Neuron (in vitro differentiated cells): ENCODE measurements around the gene EN2.
"Not testable (repeated sequence)": the region's sequence is repeated elsewhere in the genome, so short reads cannot be mapped to it uniquely, and the experiment has no call there.

Source experiments
- H2AFZ ChIP-seq: one replicate; pipeline ENCODE4 v1.6.1; 2013; ENCODE audit warnings: low read depth, mild to moderate bottlenecking, inconsistent platforms, low read length, moderate library complexity
- H3K27me3 ChIP-seq: one replicate; pipeline ENCODE4 v1.6.1; 2013; ENCODE audit warnings: low read length; ENCODE audit not compliant: insufficient read depth
- H3K36me3 ChIP-seq: one replicate; pipeline ENCODE4 v1.6.1; 2013; ENCODE audit warnings: low read length; ENCODE audit not compliant: insufficient read depth
- H3K4me1 ChIP-seq: one replicate; pipeline ENCODE4 v1.6.1; 2013; ENCODE audit warnings: low read length; ENCODE audit not compliant: insufficient read depth
- H3K4me3 ChIP-seq: 2 replicates; pipeline ENCODE4 v1.5.1; 2013; ENCODE audit warnings: mild to moderate bottlenecking, low read length, moderate library complexity
- H3K9me3 ChIP-seq: one replicate; pipeline ENCODE4 v1.6.1; 2013; ENCODE audit warnings: low read length

The EN2 gene

DNA sequence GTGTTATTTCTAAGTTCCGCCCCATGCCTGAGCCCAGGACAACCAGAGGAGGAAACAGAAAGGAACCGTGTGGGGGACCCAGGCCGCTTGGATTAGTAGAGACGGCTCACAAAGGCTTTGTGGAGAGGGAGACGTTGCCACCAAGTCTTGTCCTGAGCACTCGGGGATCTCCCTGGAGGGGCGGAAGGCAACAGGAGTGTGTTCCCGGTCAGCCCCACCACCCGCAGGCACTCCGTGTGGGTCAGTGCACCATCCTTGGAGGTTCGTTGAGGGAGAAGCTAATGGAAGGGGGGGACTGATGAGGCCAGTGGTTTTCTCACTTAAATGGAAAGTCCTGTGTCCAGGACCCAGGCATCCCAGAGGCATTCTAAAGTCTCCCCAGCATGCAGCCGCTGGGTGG, 26.7 kb upstream of the EN2 start:
- Histone ChIP-seq H3K4me1 (no peaks in the 10 kb centered on the region), H3K36me3 (no peaks in the 10 kb centered on the region), H3K4me3 (no peak overlapping the region), H3K27me3 (peaks cover 43% of the 10 kb centered on the region), H2AFZ (no peak overlapping the region), H3K9me3 (peaks cover 9% of the 10 kb centered on the region)

DNA sequence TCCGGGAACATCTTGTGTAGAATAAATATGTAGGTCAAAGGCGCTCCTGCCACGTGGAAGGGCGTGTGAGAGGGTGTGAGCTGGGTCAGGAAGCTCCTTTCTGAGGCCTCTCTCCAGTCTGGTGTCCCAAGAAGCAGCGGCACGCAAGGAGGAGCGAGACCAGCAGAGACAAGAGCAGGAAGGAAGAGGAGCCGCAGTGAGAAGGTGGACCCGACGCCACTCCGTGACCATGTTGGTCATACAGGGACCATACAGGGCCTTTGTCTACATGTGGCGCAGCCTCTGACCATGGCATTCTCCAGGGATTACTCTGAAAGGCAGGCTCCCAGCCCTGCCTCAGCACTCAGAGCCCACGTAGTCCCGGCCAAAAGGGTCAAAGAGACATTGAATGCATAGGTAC, 26.2 kb upstream of the EN2 start:
- Histone ChIP-seq H3K4me1 (no peaks in the 10 kb centered on the region), H3K27me3 (peaks cover 38% of the 10 kb centered on the region), H3K4me3 (no peak overlapping the region), H2AFZ (no peak overlapping the region), H3K9me3 (peaks cover 11% of the 10 kb centered on the region), H3K36me3 (no peaks in the 10 kb centered on the region)

DNA sequence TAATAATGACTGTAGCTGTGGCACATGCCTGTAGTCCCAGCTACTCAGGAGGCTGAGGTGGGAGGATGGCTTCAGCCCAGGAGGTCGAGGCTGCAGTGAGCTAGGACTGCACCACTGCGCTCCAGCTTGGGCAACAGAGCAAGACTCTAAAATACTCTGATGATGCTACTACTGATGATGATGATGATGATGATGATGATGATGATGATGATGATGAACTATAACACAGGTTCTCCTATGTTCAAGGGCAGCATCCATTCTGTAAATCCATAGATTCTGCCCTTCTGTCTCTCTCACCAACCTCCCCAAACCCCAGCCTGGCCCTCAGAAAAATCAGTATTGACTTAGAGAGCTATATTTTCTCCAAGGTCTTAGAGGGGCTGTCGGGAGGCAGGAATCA, 22.8 kb upstream of the EN2 start:
- no peak overlapping the region for H2AFZ ChIP-seq
- no peak overlapping the region for H3K4me3 ChIP-seq
- H3K27me3 ChIP-seq, result peaks cover 30% of the 10 kb centered on the region
- H3K9me3 ChIP-seq, result peaks cover 13% of the 10 kb centered on the region
- no peaks in the 10 kb centered on the region for H3K4me1 ChIP-seq
- no peaks in the 10 kb centered on the region for H3K36me3 ChIP-seq

DNA sequence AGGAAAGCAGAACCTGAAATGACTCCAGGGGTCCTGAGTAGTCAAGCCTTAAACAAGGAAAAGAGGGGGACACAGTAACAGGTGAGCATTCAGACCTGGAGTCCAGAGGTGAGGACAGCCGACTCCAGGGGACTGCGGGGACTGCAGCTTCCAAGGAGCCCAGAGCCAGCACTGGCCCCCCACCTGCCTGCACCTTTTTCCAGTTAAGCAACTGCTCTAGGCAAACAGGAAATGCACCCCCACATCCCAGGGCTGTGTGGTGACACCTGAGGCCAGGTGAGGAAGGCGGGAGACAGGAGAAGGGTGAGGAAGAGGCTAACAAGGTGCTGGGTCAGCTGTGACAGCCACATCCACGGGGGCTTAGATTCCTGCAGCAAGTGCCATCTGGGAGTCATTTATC, 20.1 kb upstream of the EN2 start:
- Histone ChIP-seq H3K27me3 (peaks cover 37% of the 10 kb centered on the region), H2AFZ (no peak overlapping the region), H3K4me3 (no peak overlapping the region), H3K9me3 (peaks cover 9% of the 10 kb centered on the region), H3K4me1 (no peaks in the 10 kb centered on the region), H3K36me3 (no peaks in the 10 kb centered on the region)

DNA sequence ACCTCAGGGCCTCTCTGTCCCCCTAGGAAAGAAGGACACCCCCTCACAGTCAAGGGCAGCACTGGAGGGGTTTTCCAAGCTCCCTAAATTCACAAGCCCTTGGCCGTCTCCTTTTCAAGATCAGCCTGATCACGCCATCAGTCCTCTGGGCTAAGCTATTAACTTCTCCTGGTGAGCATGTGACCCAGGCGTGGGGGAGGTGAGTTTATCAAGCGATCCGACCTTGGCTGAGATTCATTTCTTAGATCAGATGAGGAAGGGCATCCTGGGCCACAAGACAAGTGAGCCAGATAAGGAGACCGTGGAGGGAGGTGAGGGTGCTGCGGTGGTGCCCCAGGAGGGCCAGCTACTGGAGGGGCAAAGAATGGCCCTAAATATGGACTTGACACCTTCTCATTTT, 19.2 kb upstream of the EN2 start:
- no peaks in the 10 kb centered on the region for H3K36me3 ChIP-seq
- H2AFZ ChIP-seq, result no peak overlapping the region
- H3K27me3 ChIP-seq, result peaks cover 44% of the 10 kb centered on the region
- no peaks in the 10 kb centered on the region for H3K4me1 ChIP-seq
- peaks cover 9% of the 10 kb centered on the region for H3K9me3 ChIP-seq
- no peak overlapping the region for H3K4me3 ChIP-seq

DNA sequence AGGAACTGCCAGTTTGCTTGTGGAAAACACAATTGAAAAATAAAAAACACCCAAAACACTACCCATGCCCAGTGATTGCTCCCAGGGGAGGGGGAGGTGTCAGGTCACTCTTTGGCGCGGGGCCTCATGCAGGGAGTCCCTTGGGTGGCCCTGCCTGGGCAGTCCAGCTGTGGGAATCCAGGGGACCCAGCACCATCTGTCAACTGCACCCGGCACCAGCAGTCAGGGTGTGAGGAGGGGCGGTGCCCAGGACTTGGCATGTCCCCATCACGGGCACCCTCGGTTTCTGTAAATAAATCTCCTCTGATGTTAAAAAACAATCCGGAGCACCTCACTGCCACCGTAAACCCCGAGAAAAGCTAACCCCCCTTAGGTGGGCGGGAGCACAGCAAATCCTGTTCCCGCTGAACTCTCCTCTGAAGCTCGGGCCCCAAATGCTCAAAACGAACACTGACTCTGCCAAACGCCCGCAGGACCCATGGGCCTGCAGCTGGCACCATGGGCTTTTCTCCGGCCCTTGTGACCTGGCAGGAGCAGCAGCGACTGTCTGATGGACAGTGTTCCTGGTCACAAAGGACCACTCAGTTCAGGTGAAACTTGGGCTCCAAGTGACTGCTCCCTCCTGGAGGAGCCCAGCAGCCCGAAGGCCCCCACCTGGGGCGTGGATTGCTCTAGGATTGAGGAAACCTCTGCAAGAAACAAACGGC, 18.5 kb upstream of the EN2 start:
- Histone ChIP-seq H2AFZ (no peak overlapping the region), H3K9me3 (peaks cover 9% of the 10 kb centered on the region), H3K4me1 (no peaks in the 10 kb centered on the region), H3K27me3 (peaks cover 46% of the 10 kb centered on the region), H3K36me3 (no peaks in the 10 kb centered on the region), H3K4me3 (no peak overlapping the region)

DNA sequence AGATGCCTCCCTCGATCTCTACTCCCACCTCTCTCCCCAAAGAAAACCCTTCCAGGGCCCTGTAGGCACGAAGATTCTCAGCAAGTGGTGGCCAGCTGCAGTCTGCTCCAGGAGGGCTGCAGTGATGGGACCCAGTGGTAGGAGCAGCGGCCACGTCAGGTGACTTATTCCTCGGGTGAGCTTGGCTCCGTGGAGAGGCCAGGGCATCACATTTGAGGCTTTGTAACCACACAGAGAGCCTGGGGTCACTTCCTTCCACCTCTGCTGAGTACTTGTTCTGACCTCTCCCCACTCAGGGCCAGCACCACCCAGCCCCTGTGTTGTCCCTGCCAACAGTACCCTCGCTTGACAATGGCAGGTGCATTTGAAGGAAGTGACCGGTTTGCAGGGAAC, 17.9 kb upstream of the EN2 start:
- H3K36me3 ChIP-seq, result no peaks in the 10 kb centered on the region
- peaks cover 52% of the 10 kb centered on the region for H3K27me3 ChIP-seq
- no peak overlapping the region for H2AFZ ChIP-seq
- H3K9me3 ChIP-seq, result peaks cover 11% of the 10 kb centered on the region
- no peak overlapping the region for H3K4me3 ChIP-seq
- H3K4me1 ChIP-seq, result no peaks in the 10 kb centered on the region

DNA sequence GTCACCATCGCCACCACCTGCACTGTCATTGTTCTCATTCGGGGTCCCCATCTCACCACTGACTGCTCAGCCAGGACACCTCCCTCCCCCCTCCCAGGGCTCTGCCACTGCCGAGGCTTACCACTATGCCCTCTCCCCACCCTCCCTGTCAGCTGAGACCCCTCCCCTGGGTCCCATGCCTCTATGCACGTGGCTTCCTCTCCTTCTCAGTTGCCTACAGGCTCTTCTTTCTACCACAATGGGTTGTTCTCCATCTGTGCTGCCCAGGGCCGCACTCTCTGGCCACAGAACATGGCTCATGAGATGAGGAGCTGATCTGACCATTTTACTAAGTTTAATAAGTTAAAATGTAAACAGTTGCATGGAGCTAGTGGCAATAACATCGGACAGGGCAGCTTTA, 16.1 kb upstream of the EN2 start:
- no peak overlapping the region for H2AFZ ChIP-seq
- peaks cover 67% of the 10 kb centered on the region for H3K27me3 ChIP-seq
- no peaks in the 10 kb centered on the region for H3K4me1 ChIP-seq
- peaks cover 15% of the 10 kb centered on the region for H3K9me3 ChIP-seq
- H3K4me3 ChIP-seq, result no peak overlapping the region
- H3K36me3 ChIP-seq, result no peaks in the 10 kb centered on the region

DNA sequence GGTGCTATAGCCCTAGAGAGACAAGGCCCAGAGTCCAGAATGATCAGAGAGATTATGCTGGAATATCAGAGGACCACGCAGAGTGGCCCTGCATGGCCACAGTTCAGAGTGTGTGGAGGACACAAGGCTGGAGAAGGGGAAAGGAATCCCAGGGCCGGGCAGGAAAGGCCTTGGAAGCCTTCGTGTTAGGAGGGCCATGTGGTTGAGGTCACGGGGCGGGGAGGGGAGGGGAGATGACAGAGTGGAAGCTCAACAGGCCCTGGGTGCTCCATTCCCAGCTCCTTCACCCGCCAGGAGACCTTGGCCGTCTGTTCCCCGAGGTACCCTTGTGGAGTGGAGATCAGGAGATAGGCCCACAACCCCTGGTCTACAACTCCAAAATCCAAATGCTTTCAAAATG, 13.2 kb upstream of the EN2 start:
- Histone ChIP-seq H3K4me1 (peaks cover 15% of the 10 kb centered on the region), H3K27me3 (peaks cover 84% of the 10 kb centered on the region), H3K9me3 (peaks cover 12% of the 10 kb centered on the region)

DNA sequence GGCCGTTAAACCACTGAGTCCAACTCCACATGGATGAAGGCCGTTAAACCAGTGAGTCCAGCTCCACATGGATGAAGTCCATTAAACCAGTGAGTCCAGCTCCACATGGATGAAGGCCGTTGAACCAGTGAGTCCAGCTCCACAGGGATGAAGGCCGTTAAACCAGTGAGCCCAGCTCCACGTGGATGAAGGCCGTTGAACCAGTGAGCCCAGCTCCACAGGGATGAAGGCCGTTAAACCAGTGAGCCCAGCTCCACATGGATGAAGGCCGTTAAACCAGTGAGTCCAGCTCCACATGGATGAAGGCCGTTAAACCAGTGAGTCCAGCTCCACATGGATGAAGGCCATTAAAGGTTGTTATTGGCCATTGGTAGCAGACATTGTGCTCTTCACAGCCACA, 12.3 kb upstream of the EN2 start:
- H3K27me3 ChIP-seq, result peaks cover 84% of the 10 kb centered on the region

More for the DNA sequence above, 13.2 kb upstream of the EN2 start:
- H3K36me3 ChIP-seq, result no peaks in the 10 kb centered on the region
- H3K4me3 ChIP-seq, result no peak overlapping the region
- H2AFZ ChIP-seq, result no peak overlapping the region

DNA sequence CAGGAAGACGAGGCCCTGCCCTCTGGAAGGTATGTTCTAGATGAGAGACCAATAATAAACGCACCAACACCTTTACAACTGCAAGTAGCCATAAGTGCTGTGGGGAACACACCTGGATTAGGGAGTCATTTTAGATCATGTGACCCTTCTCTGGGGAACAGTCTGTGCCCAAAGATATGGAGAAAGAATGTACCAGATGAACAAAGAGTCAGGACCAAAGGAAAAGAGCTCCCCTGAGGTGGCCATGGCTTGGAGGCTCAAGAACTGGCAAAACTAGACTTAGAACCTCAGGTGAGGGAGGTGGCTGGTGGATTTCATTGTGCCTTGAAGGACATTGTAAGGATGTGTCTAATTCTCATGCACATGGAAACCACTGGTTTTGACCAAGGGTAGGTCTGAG, 10.3 kb upstream of the EN2 start:
- peaks cover 8% of the 10 kb centered on the region for H3K9me3 ChIP-seq
- no peak overlapping the region for H3K4me3 ChIP-seq
- H3K36me3 ChIP-seq, result no peaks in the 10 kb centered on the region
- H3K4me1 ChIP-seq, result peaks cover 15% of the 10 kb centered on the region
- H2AFZ ChIP-seq, result no peak overlapping the region
- H3K27me3 ChIP-seq, result peaks cover 88% of the 10 kb centered on the region

More for the DNA sequence above, 12.3 kb upstream of the EN2 start:
- not testable (repeated sequence) for H3K9me3 ChIP-seq, H2AFZ ChIP-seq, H3K36me3 ChIP-seq, H3K4me3 ChIP-seq
- H3K4me1 ChIP-seq, result peaks cover 15% of the 10 kb centered on the region

DNA sequence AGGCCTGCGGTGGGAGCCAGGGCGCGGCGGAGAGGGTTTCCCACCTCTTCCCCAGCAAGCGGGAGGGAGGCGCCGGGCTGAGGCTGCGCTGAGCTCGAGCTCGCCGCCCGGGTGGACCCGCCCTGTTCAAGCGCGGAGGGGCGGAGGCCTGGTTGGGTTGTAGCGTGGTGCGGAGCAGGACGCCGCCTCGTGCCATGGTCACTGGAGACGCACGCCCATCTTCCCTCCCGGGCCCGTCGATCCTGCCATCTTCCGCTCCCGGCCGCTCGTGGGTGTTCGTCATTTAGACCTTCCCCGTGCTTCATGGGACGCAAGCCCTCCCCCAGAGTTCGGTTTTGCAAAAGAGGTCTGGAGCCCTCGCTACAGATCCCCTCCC, 9.3 kb upstream of the EN2 start:
- H3K36me3 ChIP-seq, result no peaks in the 10 kb centered on the region
- H2AFZ ChIP-seq, result peak overlapping the region; percentile 32
- no peak overlapping the region for H3K4me3 ChIP-seq
- H3K27me3 ChIP-seq, result peaks cover 91% of the 10 kb centered on the region
- peaks cover 16% of the 10 kb centered on the region for H3K4me1 ChIP-seq
- H3K9me3 ChIP-seq, result peaks cover 8% of the 10 kb centered on the region

DNA sequence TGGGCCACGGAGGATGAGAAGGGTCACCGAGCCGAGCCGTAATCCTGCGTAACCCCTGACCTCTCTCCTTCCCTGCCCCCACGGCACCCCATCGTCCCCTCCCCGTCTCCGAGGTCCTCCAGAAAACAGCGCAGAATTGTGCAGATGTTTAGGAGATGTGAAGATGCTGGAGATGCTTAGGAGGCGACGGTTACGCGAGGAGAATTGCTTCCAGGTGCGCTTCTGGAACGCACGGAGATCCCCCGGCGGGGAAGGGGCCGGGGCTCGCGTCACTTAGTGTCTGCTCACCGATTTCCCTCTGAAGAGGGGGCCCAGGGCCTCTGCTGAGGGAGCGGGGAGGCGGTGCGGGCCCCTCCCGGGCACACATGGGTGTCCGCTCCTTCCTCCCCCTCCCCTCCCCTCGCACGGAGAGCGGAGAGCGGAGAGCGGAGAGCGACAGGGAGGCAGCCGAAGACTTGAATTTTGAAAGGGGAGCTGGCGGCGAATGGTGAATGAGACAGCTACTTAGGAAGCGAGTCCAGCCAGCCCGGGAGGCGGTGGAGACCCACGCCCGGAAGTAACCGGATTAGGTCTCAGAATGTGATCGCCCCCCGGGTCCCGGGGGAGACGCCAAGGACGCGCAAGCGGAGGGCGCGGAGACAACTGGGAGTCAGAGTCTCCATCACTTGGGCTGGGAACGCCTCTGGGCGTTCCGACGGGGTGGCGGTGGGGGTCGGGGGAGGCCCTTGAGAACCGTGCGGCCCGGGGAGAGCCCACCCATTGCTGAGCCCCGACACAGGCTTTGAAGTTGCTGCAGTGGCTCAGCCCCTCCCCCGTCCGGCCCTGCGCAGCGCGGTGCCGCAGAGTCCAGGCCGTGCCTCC, 8.7 kb upstream of the EN2 start:
- Histone ChIP-seq H3K4me1 (peaks cover 21% of the 10 kb centered on the region), H3K9me3 (peaks cover 8% of the 10 kb centered on the region), H3K27me3 (peaks cover 93% of the 10 kb centered on the region), H3K36me3 (no peaks in the 10 kb centered on the region), H3K4me3 (peak overlapping the region; percentile 21), H2AFZ (peak overlapping the region; percentile 32)
